ENCODE results near the gene ZNF750.

ZNF750 gene

GRCh38 chr17:82872591-82873520 lies 33.0 kb upstream of the ZNF750 start:
- no peak for DNase-seq

- no peak for DNase-seq
These were observed 32.1 kb upstream of the ZNF750 start for GRCh38 chr17:82871776-82872561.

- DNase-seq: no peak
These were observed 31.4 kb upstream of the ZNF750 start for GRCh38 chr17:82871056-82871775.

GRCh38 chr17:82870541-82870940 lies 30.7 kb upstream of the ZNF750 start:
- no peak for DNase-seq

- no peak for DNase-seq
These were observed 30.3 kb upstream of the ZNF750 start for GRCh38 chr17:82870091-82870491.

- DNase-seq: no peak
These were observed 29.7 kb upstream of the ZNF750 start for GRCh38 chr17:82869536-82869935.

GRCh38 chr17:82868715-82869131 lies 28.9 kb upstream of the ZNF750 start:
- no peak for DNase-seq

- DNase-seq: no peak
These were observed 28.0 kb upstream of the ZNF750 start for GRCh38 chr17:82867763-82868325.

- DNase-seq: peak; percentile 84
These were observed 26.9 kb upstream of the ZNF750 start for GRCh38 chr17:82866590-82867191.

GRCh38 chr17:82865774-82866395 lies 26.1 kb upstream of the ZNF750 start:
- peak; percentile 91 for DNase-seq

GRCh38 chr17:82865274-82865673 lies 25.5 kb upstream of the ZNF750 start:
- DNase-seq: peak; percentile 75

- peak; percentile 92 for DNase-seq
These were observed 25.0 kb upstream of the ZNF750 start for GRCh38 chr17:82864713-82865248.

- DNase-seq: peak; percentile 92
These were observed 24.3 kb upstream of the ZNF750 start for GRCh38 chr17:82863941-82864712.

GRCh38 chr17:82863383-82863940 lies 23.6 kb upstream of the ZNF750 start:
- DNase-seq: peak; percentile 82

GRCh38 chr17:82862737-82863382 lies 23.0 kb upstream of the ZNF750 start:
- no peak for DNase-seq

GRCh38 chr17:82862191-82862590 lies 22.4 kb upstream of the ZNF750 start:
- no peak for DNase-seq

GRCh38 chr17:82861393-82861775 lies 21.6 kb upstream of the ZNF750 start:
- DNase-seq: no peak

- no peak for DNase-seq
These were observed 21.0 kb upstream of the ZNF750 start for GRCh38 chr17:82860606-82861392.
